Retina (tissue), 1 donor: ENCODE results near the gene ZFHX2.
A peak's percentile ranks its signal among the peaks of the same experiment; 100 is the strongest.

Source experiments
- DNase-seq: peaks from one replicate; pipeline ENCODE4 v3.0.0-alpha.2; 2016

Gene ZFHX2

GRCh38 chr14:23514644-23514957, 37.0 kb downstream of the ZFHX2 start:
- DNase-seq: no peak

- DNase-seq: no peak
Observed at GRCh38 chr14:23513818-23514643, 37.5 kb downstream of the ZFHX2 start.

GRCh38 chr14:23513005-23513817, 38.4 kb downstream of the ZFHX2 start:
- DNase-seq: no peak

GRCh38 chr14:23512156-23512555, 39.4 kb downstream of the ZFHX2 start:
- no peak for DNase-seq

- DNase-seq: peak; percentile 28
Observed at GRCh38 chr14:23494223-23494622, 57.3 kb downstream of the ZFHX2 start.

- no peak for DNase-seq
Observed at GRCh38 chr14:23492618-23493272, 58.8 kb downstream of the ZFHX2 start.

- DNase-seq: no peak
Observed at GRCh38 chr14:23487216-23487615, 64.3 kb downstream of the ZFHX2 start.

GRCh38 chr14:23486036-23486435, 65.5 kb downstream of the ZFHX2 start:
- no peak for DNase-seq

GRCh38 chr14:23485326-23485725, 66.2 kb downstream of the ZFHX2 start:
- DNase-seq: no peak

- DNase-seq: peak; percentile 65
Observed at GRCh38 chr14:23483236-23483854, 68.2 kb downstream of the ZFHX2 start.

GRCh38 chr14:23482823-23483148, 68.8 kb downstream of the ZFHX2 start:
- DNase-seq: peak; percentile 57

GRCh38 chr14:23481979-23482822, 69.4 kb downstream of the ZFHX2 start:
- peak; percentile 58 for DNase-seq

- no peak for DNase-seq
Observed at GRCh38 chr14:23481362-23481970, 70.1 kb downstream of the ZFHX2 start.

- DNase-seq: peak; percentile 49
Observed at GRCh38 chr14:23478109-23478759, 73.3 kb downstream of the ZFHX2 start.

GRCh38 chr14:23470947-23471346, 80.6 kb downstream of the ZFHX2 start:
- DNase-seq: no peak
